SU-DHL-6 (cell line): ENCODE measurements around the gene SGCA.

Source experiments
- H2AFZ ChIP-seq: fragments of 200-600 bp; sonication (generic); 2 replicates; pipeline ENCODE4 v1.6.1; 2014; ENCODE audit warnings: low read depth, mild to moderate bottlenecking, moderate library complexity, mixed read lengths, antibody characterized with exemption, low read length; ENCODE audit not compliant: severe bottlenecking
- H3F3A ChIP-seq: fragments of 200-600 bp; shearing (Covaris generic); 2 replicates; pipeline ENCODE4 v1.6.0; 2016; ENCODE audit warnings: antibody characterized with exemption, mild to moderate bottlenecking; ENCODE audit not compliant: insufficient read depth
- H3K27ac ChIP-seq: fragments of 200-600 bp; sonication (generic); 2 replicates; pipeline ENCODE4 v1.5.1; 2016; ENCODE audit warnings: low read depth, mild to moderate bottlenecking, low read length, moderate library complexity, mixed read lengths
- H3K27me3 ChIP-seq: fragments of 200-600 bp; sonication (generic), shearing (Covaris generic); 2 replicates; pipeline ENCODE4 v1.6.0; 2014; ENCODE audit warnings: mild to moderate bottlenecking, low read length
- H3K36me3 ChIP-seq: fragments of 200-600 bp; sonication (generic); 2 replicates; pipeline ENCODE4 v1.6.1; 2014; ENCODE audit warnings: mild to moderate bottlenecking, low read length, mixed read lengths
- H3K4me2 ChIP-seq: fragments of 300-600, 200-600 bp; shearing (Covaris generic), sonication (generic); 2 replicates; pipeline ENCODE4 v1.6.0; 2014; ENCODE audit warnings: low read length, low read depth, mild to moderate bottlenecking; ENCODE audit not compliant: poor library complexity, severe bottlenecking
- H3K4me3 ChIP-seq: fragments of 200-600 bp; sonication (generic); 2 replicates; pipeline ENCODE4 v1.5.1; 2014; ENCODE audit warnings: antibody characterized with exemption, low read length, mild to moderate bottlenecking, mixed read lengths; ENCODE audit not compliant: insufficient read depth, poor library complexity, severe bottlenecking
- H3K79me2 ChIP-seq: fragments of 200-600 bp; sonication (generic); 2 replicates; pipeline ENCODE4 v1.6.1; 2014; ENCODE audit warnings: mild to moderate bottlenecking, low read length, moderate library complexity; ENCODE audit not compliant: insufficient read depth
- H3K9ac ChIP-seq: fragments of 200-600 bp; sonication (generic); 2 replicates; pipeline ENCODE4 v1.7.0; 2014; ENCODE audit warnings: mild to moderate bottlenecking, low read length
- H3K9me2 ChIP-seq: fragments of 200-600 bp; sonication (generic); replicated peaks from 2 replicates; pipeline ENCODE4 v1.6.1; 2014; ENCODE audit warnings: low read length; ENCODE audit not compliant: insufficient read depth
- H3K9me3 ChIP-seq: fragments of 200-600 bp; sonication (generic); 2 replicates; pipeline ENCODE4 v1.6.1; 2014; ENCODE audit warnings: low read length, mixed read lengths; ENCODE audit not compliant: insufficient read depth
- H4K20me1 ChIP-seq: fragments of 200-600 bp; sonication (generic); 2 replicates; pipeline ENCODE4 v1.6.1; 2014; ENCODE audit warnings: low read depth, mild to moderate bottlenecking, antibody characterized with exemption, low read length, moderate library complexity, mixed read lengths
- CTCF ChIP-seq: fragments of 200-600 bp; sonication (generic); IDR thresholded peaks from one replicate; pipeline ENCODE4 v1.5.1; 2017; ENCODE audit warnings: antibody characterized with exemption, mild to moderate bottlenecking, low read length, moderate library complexity; ENCODE audit not compliant: insufficient read depth, poor library complexity, severe bottlenecking
- EZH2phosphoT487 ChIP-seq: fragments of 200-600 bp; sonication (generic), shearing (Covaris generic); conservative IDR thresholded peaks from 2 replicates; pipeline ENCODE4 v1.6.1; 2018; ENCODE audit warnings: mild to moderate bottlenecking, antibody characterized with exemption, low read length, moderate library complexity, mixed read lengths

SGCA gene

GRCh38 chr17:50205111-50205962 is 39.5 kb downstream of the SGCA start:
- Histone ChIP-seq H2AFZ (no peak overlapping the region), H3K36me3 (no peaks in the 10 kb centered on the region), H3K27ac (no peak overlapping the region), H3K9ac (no peak overlapping the region), H3K4me2 (no peak overlapping the region), H3K9me3 (no peaks in the 10 kb centered on the region), H3K79me2 (no peaks in the 10 kb centered on the region), H3K4me3 (no peak overlapping the region), H3F3A (no peaks in the 10 kb centered on the region), H4K20me1 (no peaks in the 10 kb centered on the region), H3K27me3 (no peaks in the 10 kb centered on the region), H3K9me2 (no peaks in the 10 kb centered on the region)
- no peak for TF ChIP-seq CTCF
- TF ChIP-seq EZH2phosphoT487: no peak

GRCh38 chr17:50205963-50206505 is 40.2 kb downstream of the SGCA start:
- Histone ChIP-seq H3K27me3 (no peaks in the 10 kb centered on the region), H3K9ac (no peak overlapping the region), H4K20me1 (no peaks in the 10 kb centered on the region), H3K9me3 (no peaks in the 10 kb centered on the region), H3K4me3 (no peak overlapping the region), H3K9me2 (no peaks in the 10 kb centered on the region), H3K4me2 (no peak overlapping the region), H3K27ac (no peak overlapping the region), H3K79me2 (no peaks in the 10 kb centered on the region), H3F3A (no peaks in the 10 kb centered on the region), H2AFZ (no peak overlapping the region), H3K36me3 (no peaks in the 10 kb centered on the region)
- no peak for TF ChIP-seq EZH2phosphoT487
- TF ChIP-seq CTCF: no peak

- Histone ChIP-seq H3K4me3 (no peak overlapping the region), H3K9me3 (no peaks in the 10 kb centered on the region), H3K27me3 (no peaks in the 10 kb centered on the region), H3K4me2 (no peak overlapping the region), H3K79me2 (no peaks in the 10 kb centered on the region), H3K27ac (no peak overlapping the region), H2AFZ (no peak overlapping the region), H3F3A (no peaks in the 10 kb centered on the region), H3K9ac (no peak overlapping the region), H3K9me2 (no peaks in the 10 kb centered on the region), H4K20me1 (no peaks in the 10 kb centered on the region), H3K36me3 (no peaks in the 10 kb centered on the region)
- TF ChIP-seq CTCF (no peak), EZH2phosphoT487 (no peak)
These were observed 40.9 kb downstream of the SGCA start for GRCh38 chr17:50206604-50207293.
